Body of pancreas (tissue), 4 donors: ENCODE measurements around the gene TRIM34.

Source experiments
- CTCF ChIP-seq, 7 experiments: fragments of 450-650 bp in 4 of 7; fragments of 200-600 bp in 3 of 7; sonication (generic) in 3 of 7; IDR thresholded peaks; one replicate each; pipeline ENCODE4 v1.5.1; 2016 to 2019; ENCODE audit warnings: antibody characterized with exemption in 7 of 7
- POLR2A ChIP-seq, 3 donors: fragments of 450-650 bp; IDR thresholded peaks; one replicate each; pipeline ENCODE4 v1.6.1; 2016; ENCODE audit warnings: antibody characterized with exemption in 3 of 3, mild to moderate bottlenecking in 2 of 3

DNA sequence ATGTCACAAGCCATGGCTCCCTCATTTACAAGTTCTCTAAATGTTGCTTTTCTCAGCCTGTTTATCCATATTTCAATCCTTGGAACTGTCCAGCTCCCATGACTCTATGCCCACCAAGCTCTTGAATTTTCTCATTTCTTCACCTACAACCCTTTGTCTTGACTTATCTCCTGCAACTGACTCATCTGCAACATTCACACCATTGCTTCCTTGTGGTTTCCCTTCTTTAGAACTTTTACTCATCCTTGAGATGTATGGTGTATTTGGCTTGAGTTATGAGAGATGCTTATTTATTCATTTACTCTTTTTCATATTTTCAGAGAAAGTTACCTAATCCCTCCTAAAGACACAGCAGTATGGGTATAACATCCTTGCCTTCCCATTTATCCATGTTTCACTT lies 18.8 kb downstream of the TRIM34 start:
- no peak for TF ChIP-seq CTCF (IDR thresholded peaks at IDR 0.05)
- TF ChIP-seq POLR2A (IDR thresholded peaks at IDR 0.05), result no peak
